Measurements from ENCODE around the gene MRPL28.
"Not testable (repeated sequence)": the region's sequence is repeated elsewhere in the genome, so short reads cannot be mapped to it uniquely, and the experiment has no call there.

The MRPL28 gene

DNA sequence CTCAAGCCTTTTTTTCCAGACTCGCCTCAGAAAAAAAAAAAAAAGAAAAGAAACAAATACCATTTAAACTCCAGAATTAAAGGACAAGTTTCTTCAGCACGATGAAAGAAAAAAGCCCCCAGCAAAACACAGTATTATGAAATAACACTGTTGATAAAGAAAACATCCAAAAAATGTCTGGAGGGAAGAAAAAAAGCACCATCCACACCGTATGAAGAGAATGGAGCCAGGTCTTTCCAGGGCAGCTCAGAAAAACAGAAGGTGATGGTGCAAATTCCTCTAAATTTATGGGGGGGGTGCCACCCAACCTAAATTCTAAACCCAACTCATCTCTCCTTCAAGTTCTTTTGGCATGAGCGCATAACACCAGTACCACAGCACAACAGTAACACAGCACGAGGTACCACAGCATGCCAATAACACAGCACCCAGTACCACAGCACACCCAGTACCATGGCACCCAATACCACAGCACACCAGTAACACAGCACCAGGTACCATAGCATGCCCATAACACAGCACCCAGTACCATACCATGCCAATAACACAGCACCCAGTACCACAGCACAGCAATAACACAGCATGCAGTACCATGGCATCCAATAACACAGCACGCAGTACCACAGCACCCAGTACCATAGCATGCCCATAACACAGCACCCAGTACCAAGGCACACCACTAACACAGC, 36.8 kb downstream of the MRPL28 start:
- TF ChIP-seq, protein P1, sequence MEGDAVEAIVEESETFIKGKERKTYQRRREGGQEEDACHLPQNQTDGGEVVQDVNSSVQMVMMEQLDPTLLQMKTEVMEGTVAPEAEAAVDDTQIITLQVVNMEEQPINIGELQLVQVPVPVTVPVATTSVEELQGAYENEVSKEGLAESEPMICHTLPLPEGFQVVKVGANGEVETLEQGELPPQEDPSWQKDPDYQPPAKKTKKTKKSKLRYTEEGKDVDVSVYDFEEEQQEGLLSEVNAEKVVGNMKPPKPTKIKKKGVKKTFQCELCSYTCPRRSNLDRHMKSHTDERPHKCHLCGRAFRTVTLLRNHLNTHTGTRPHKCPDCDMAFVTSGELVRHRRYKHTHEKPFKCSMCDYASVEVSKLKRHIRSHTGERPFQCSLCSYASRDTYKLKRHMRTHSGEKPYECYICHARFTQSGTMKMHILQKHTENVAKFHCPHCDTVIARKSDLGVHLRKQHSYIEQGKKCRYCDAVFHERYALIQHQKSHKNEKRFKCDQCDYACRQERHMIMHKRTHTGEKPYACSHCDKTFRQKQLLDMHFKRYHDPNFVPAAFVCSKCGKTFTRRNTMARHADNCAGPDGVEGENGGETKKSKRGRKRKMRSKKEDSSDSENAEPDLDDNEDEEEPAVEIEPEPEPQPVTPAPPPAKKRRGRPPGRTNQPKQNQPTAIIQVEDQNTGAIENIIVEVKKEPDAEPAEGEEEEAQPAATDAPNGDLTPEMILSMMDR (IDR thresholded peaks at IDR 0.05; ENCODE audit: unreplicated experiment in 3 of 3): no peak

DNA sequence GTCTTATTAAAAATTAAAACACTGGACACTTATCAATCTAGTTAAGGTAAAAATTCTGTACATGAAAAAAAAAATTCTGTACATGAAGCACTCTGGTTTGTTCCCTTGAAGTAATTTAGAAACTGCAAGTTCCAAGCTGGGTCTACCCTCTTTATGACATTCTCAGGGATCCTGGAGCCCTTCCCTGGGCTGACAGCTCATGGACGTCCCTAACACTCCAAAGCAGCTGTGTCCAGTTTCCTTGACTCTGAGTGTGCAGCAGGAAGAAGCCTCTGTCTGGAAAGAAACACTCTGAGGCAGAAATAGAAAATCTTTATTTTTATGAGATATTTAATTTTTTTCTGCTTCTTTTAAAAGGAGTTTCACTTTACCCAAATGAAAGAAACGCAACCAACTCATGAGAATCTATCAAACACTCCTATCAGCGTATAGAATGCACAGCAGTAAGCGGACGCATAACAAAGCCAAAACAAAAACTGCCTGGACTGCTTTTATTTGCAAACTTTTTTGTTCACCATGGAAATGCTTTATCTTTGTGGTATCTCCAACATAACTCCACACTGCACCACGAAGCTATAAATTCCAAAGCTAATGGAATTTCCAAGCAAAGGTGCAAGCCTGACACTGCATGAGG, 39.0 kb downstream of the MRPL28 start:
- peak overlapping the region; percentile 67 to 77 (median 70) for H3K27ac Mint-ChIP-seq
- H3K4me3 Mint-ChIP-seq; H3K9me3 Mint-ChIP-seq; H3K27me3 Mint-ChIP-seq (ENCODE audit: low read depth); H3K36me3 Mint-ChIP-seq (ENCODE audit: low read depth): not testable (repeated sequence)
- peaks cover 18% of the 10 kb centered on the region for H3K4me1 Mint-ChIP-seq

More for the DNA sequence above, 36.8 kb downstream of the MRPL28 start:
- H3K4me1 Mint-ChIP-seq: peaks cover 18% of the 10 kb centered on the region
- no peaks in the 10 kb centered on the region for H3K36me3 Mint-ChIP-seq (ENCODE audit: low read depth)
- no peaks in the 10 kb centered on the region for H3K9me3 Mint-ChIP-seq
- no peak overlapping the region for H3K4me3 Mint-ChIP-seq
- no peak overlapping the region for H3K27ac Mint-ChIP-seq
- H3K27me3 Mint-ChIP-seq (ENCODE audit: low read depth): no peaks in the 10 kb centered on the region

DNA sequence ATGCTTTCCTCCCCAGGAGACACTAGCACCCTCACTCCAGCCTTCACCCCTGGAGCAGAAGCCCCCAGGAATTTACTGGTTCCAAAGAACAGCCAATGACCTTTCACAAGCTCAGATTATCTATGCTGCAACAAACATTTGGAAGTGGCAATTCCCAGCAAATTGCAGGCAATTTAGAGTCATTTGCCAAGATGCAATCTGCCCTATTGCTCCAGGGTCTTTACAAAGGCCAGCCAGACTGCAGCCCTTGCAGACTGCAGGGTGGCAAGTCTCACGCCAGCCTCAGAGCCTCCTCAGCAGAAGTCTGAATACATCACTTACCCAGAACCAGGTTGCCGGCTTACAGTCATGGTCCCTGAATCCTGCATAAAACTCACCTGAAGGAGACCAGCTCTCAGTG, 39.6 kb downstream of the MRPL28 start:
- peaks cover 18% of the 10 kb centered on the region for H3K4me1 Mint-ChIP-seq
- H3K4me3 Mint-ChIP-seq: no peak overlapping the region

DNA sequence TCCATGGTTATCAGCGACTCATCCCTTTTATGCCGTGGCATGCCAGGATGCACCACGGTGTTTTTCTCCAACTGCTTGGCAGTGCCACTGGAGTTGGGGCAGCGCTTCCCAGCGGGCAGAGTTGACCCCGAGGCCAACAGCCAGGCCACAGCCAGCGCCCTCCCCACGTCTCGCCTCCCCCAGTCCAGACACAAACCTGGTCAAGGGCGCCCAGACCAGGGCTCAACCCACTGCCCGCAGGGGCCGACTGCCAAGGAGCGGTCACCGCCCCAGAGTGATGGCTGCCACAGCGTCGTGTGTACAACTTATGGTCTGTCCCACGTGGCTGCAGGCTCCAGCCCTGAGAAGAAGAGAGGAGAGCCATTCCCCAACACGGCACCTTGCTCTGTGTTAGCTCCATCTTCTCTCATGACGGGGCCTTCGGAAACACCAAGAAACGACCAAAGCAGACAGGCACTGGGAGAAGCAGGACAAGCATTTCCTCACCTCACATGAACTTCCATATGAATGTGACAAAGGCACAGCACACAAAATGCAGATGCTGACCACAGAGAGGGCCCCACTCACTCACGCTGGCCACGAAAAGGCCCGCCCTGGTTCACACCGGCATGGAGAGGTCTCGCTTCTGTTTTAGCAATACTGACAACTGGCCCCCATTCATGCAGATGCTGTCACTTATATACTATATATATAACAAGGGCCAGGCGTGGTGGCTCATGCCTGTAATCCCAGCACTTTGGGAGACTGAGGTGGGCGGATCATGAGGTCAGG, 44.8 kb downstream of the MRPL28 start:
- Mint-ChIP-seq H3K27me3 (ENCODE audit: low read depth) (no peaks in the 10 kb centered on the region), H3K36me3 (ENCODE audit: low read depth) (no peaks in the 10 kb centered on the region), H3K4me1 (peaks cover 3% of the 10 kb centered on the region), H3K27ac (no peak overlapping the region), H3K9me3 (no peaks in the 10 kb centered on the region), H3K4me3 (no peak overlapping the region)
- TF ChIP-seq, protein P1 (IDR thresholded peaks at IDR 0.05; ENCODE audit: unreplicated experiment in 3 of 3): no peak

More for the DNA sequence above, 39.6 kb downstream of the MRPL28 start:
- Mint-ChIP-seq H3K36me3 (ENCODE audit: low read depth) (no peaks in the 10 kb centered on the region), H3K27ac (peak overlapping the region; percentile 67 to 77 (median 70)), H3K27me3 (ENCODE audit: low read depth) (no peaks in the 10 kb centered on the region), H3K9me3 (no peaks in the 10 kb centered on the region)
- TF ChIP-seq, protein P1 (IDR thresholded peaks at IDR 0.05; ENCODE audit: unreplicated experiment in 3 of 3): no peak

DNA sequence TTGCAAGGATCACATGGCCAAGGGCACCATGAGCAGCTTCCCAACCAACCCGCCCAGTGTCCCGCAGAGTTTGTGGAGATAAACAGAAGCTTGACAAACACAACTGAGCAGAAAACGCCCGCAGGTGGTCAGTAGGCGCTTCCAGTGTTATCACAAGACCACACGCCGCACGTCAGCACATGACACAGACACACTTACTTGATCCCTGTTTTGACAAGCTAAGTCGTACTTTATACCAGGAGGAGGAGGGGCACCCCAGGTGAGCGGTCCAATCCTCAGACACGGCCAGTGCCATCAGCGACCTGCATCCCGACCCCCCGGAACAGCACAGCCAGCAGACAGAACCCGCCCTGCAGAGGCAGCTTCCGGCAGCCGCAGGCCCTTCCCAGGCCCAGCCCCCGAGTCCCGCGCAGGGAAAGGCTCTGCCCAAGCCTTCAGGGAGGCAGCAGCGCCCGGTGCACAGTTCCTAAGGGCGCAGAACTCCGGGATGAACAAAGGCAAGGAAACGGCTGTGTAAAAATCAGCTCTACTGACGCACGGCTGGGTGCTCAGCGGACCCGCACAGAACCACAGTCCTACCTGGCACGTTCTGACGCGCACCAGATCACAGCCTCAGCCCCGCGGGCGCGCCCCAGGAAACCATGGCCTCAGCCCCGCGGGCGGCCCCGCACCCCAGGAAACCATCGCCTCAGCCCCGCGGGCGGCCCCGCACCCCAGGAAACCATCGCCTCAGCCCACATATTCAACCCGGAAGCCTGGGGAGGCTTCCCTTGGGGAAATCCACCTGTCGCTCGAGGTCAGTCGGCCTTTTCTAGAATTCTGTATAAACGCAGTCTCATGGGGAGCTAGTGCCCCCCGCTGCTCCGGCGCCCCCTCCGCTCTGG, 45.6 kb downstream of the MRPL28 start:
- TF ChIP-seq, protein P1 (IDR thresholded peaks at IDR 0.05; ENCODE audit: unreplicated experiment in 3 of 3): no peak
- peaks cover 6% of the 10 kb centered on the region for H3K36me3 Mint-ChIP-seq (ENCODE audit: low read depth)
- H3K4me3 Mint-ChIP-seq: no peak overlapping the region
- H3K27ac Mint-ChIP-seq: no peak overlapping the region
- H3K9me3 Mint-ChIP-seq: no peaks in the 10 kb centered on the region
- H3K27me3 Mint-ChIP-seq (ENCODE audit: low read depth): no peaks in the 10 kb centered on the region
- no peaks in the 10 kb centered on the region for H3K4me1 Mint-ChIP-seq

DNA sequence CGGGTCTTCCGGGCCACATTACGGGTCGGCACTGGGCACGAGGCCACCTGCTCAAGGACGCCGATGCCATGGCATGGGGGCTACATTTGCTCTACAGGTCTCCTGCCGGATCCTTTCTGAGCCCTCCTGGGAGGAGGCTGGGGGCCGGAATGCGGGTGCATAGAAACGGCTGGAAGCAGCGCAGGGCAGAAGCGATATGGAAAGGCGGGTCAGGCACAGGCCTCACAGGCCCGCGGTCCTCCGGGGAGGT, 46.2 kb downstream of the MRPL28 start:
- Mint-ChIP-seq H3K27me3 (ENCODE audit: low read depth) (no peaks in the 10 kb centered on the region), H3K27ac (no peak overlapping the region), H3K4me1 (no peaks in the 10 kb centered on the region), H3K9me3 (no peaks in the 10 kb centered on the region), H3K36me3 (ENCODE audit: low read depth) (peaks cover 9% of the 10 kb centered on the region), H3K4me3 (no peak overlapping the region)
- TF ChIP-seq, protein P1 (IDR thresholded peaks at IDR 0.05; ENCODE audit: unreplicated experiment in 3 of 3): no peak
